HG03196 (cell line): ENCODE data around the gene TIGD6.

Source experiments
- ATAC-seq: cut with Tn5 transposase; IDR thresholded peaks from one replicate; pipeline ENCODE4 v1.9.1; 2021; ENCODE audit not compliant: unreplicated experiment

The TIGD6 gene

DNA sequence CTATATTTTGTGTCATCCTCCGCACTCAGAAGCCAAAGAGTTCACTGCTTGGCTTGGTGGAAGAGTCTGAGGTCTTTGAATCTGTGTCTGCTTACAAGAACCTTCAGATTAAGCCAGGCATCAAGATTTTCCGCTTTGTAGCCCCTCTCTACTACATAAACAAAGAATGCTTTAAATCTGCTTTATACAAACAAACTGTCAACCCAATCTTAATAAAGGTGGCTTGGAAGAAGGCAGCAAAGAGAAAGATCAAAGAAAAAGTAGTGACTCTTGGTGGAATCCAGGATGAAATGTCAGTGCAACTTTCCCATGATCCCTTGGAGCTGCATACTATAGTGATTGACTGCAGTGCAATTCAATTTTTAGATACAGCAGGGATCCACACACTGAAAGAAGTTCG is 19.2 kb downstream of the TIGD6 start:
- ATAC-seq: no peak

GRCh38 chr5:149979896-149980295 is 20.6 kb downstream of the TIGD6 start:
- ATAC-seq: no peak

- ATAC-seq: no peak
Measured at GRCh38 chr5:149975409-149975808, 25.0 kb downstream of the TIGD6 start.

DNA sequence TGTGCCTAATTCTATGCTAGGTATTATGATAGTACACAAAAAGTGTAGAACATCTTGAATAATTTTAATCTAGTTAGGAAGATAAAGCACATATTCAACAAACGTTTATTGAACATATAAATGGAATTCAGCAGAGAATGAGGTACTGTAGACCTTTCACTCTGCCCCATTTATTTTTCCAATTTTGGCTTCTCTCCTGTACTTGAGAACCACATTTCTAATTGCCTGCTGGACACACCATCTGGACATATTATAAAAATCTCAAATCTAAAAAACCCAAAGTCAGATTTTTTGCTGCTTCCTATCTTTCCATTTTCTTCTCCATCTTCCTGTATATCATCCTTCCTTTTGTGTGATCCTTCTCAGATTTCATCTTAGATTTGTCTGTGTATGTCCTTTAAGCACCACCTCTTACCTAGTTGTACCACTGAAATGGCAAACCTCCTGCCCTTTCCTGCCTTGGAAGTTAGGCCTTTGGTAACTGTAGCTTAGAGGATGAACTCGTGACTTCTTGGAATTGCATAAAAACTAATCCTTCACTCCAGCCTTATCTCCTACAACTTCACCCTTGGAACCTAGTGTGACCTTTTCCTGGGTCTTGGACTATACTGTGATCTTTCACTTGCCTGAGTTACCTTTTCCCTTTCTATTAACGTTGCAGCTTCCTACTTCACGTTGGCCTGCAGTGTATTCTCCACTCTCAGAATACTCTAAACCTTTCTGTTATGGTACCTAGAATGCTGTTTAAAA is 31.1 kb downstream of the TIGD6 start:
- ATAC-seq: no peak

DNA sequence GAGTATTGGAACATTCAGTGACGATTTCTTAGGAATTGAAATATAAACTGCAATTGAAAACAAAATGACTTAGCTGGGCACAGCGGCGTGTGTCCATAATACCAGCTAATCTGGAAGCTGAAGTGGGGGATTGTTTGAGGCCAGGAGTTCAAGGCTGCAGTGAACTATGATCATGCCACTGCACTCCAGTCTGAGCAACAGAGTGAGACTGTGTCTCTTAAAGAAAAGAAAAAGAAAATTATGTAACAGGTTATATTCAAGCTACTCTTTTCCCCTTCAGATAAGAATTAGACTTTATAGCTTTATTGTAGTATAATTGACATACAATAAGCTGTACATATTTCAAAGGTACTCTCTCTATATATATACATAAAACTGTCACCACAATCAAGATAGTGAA is 33.5 kb downstream of the TIGD6 start:
- no peak for ATAC-seq

GRCh38 chr5:149963729-149964128 is 36.7 kb downstream of the TIGD6 start:
- ATAC-seq: no peak

GRCh38 chr5:149962601-149963300 is 37.7 kb downstream of the TIGD6 start:
- no peak for ATAC-seq

- no peak for ATAC-seq
Measured at GRCh38 chr5:149961957-149962409, 38.5 kb downstream of the TIGD6 start.

GRCh38 chr5:149961186-149961685 is 39.2 kb downstream of the TIGD6 start:
- no peak for ATAC-seq

DNA sequence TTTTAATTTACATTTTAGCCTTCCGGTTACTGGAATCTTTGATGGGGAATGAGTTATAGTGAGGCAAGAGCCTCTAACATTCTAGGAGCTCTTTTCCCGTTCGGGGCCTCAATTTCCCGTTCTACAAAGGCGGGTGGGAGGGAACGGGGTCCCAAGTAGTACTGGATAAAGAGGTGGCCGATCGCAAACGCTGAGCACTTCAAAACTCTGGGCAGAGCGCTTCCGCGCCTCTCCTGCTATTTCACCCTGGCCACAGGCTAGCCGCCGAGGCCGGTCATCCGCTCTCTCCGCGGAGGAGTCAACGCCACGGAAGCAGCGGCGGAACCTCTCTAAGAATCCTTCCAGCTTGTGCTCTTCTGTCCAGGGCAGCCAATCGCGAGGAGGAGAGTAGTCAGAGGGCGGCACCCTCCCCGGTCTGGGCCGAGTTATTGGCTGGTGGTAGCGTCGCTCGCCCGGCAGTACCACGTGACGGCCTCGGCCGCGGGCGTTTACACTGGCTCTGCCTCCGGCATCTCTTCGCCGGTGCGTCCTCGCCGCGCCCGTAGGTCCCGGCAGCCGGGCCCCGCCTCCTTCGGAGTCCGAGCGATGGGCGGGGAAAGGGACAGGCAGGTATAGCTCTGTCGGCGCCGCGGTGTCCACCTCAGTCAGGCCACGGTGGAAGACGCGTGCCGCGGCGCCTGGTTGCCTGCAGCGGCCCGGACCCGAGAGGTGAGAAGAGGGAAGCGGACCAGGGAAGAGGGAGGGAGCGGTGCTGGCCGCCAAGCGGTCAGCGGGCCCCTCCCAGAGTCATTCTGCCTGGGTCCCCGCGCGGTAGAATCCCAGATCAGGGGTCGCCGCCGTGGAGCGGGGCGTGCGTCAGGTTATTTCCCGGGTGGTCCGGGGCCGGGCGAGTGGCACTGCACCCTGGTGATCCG is 39.9 kb downstream of the TIGD6 start, which contains the start of gene SLC26A2:
TSS of gene SLC26A2 (plus strand) at position 487 of the 914 bp plus-strand sequence. CDS start 16,895 bp downstream, outside the sequence.
- peak; percentile 97 for ATAC-seq

DNA sequence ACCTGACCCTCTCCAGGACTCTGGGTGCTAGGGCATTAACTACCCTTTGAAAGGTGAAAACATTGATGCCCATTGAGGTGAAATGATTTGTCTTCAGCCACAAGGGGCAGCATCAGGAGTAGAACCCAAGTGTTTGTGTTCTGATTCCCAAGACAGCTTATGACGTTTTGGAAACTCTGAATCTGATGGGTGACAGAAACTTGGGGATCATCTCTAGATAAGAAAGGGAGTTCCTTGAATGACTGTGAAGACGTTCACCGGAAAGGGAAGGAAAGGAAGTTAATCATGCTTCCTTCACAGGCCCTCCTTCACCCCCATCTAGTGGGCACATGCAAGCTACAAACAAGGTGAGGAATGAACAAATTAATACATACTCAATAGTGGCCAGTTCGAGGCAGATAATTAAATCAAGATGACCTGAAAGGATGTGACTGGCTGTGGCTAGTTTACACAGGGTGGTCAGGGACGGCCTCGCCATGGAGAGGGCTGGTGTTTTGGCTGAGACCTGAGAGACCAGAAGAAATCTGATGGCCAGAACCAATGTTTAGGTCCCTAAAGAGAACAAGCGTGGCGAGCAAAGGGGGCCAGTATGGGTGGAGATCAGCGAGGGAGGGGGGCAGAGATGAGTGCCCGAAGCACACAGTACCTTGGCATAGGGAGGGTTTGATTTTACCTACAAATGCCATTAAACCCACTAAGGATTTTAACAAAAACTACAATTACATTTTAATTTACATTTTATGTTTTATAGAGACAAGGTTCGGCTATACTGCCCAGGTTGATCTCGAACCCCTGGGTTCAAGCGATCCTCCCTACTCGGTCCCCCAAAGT is 40.8 kb downstream of the TIGD6 start:
- no peak for ATAC-seq

DNA sequence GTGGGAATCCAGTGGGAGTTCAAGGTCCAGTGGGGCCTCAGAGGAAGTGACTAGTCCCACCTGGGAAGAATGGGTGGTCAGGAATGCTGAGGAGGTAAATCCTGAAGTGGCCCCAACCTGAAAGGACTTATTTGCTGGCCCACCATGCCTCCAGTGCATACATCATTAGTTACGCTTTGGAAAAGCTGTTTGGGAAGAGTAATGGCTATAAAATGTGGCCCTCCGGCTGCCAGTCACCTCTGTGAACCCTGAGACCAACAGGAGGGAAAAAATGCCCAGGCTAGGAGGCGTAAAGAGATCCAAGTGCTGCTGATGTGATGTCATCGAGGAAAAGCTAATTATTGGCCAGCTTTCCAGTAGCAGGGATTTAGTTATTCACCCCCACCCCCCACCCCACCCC is 42.6 kb downstream of the TIGD6 start:
- no peak for ATAC-seq

DNA sequence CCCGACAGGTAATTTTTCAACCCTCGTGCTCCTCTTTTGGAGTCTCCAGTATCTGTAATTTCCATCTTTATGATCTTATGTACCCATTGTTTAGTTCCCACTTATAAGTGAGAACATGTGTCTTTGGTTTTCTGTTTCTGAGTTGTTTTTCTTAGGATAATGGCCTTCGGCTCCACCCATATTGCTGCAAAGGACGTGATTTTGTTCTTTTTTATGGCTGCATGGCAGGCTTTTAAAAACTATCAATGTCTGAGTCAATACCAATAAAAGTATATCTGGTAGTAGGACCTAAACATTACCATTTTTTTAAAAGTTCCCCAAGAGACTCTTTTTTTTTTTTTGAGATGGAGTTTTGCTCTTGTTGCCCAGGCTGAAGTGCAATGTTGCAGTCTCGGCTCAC is 43.8 kb downstream of the TIGD6 start:
- no peak for ATAC-seq

GRCh38 chr5:149954798-149955197 is 45.7 kb downstream of the TIGD6 start:
- no peak for ATAC-seq

- ATAC-seq: no peak
Measured at GRCh38 chr5:149953436-149954121, 46.9 kb downstream of the TIGD6 start.

- no peak for ATAC-seq
Measured at GRCh38 chr5:149951138-149951749, 49.2 kb downstream of the TIGD6 start.

DNA sequence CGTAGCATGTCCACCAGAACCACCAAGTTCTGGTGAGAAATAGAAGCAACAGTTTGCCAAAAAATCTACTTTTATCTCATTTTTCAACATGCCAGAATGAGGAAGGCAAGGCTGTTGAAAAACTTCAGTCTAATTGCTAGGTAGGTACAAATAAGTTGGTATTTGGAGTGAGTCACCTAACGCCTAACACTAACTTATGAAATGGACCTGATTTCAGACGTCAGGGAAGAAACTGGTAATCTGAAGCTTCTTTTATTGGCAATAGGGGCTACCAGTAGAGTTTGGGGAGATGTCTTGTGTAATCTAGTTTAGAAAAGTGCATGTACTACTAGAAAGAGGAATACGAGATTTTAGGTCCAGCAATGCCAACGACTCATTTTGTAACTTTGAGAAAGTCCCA is 51.5 kb downstream of the TIGD6 start:
- no peak for ATAC-seq

DNA sequence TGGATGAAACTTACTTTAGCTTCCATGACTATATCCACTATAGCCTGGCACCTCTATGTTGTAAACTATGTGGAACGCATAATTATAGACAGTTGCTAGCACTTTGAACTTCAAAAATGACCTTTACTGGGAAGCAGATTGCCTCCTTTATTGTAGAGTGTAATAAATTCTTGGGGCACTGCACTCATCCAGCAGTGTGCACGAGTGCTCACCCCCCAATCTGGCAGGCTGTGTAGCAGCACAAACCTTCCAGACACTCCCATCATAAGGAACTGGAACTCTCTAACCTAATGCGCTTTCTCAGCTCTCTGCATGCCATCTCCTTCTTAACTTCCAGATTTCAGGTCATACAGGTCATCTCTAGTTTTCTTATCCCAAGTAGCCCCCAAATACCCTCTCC is 54.3 kb downstream of the TIGD6 start:
- no peak for ATAC-seq

GRCh38 chr5:149944666-149945065 is 55.8 kb downstream of the TIGD6 start, which contains the start of gene PDE6A:
Gene PDE6A, minus strand, starts transcription at chr5:149944793. Its CDS starts 120 bp downstream, at chr5:149944673.
- no peak for ATAC-seq
